ENCODE data around the gene ZNF324B. TPM values are rescaled to one million over a fixed set of nuclear protein-coding genes. Genes with fewer than 3 reads are reported as not detected.

ZNF324B gene
- total RNA-seq, 1 donor from 2014 or later: 5.2 TPM

GRCh38 chr19:58474997-58475713 is 23.7 kb downstream of the ZNF324B start:
- no peak for DNase-seq (ENCODE audit: low spot score)
- H3K4me3 Mint-ChIP-seq (ENCODE audit: unreplicated experiment): peak overlapping the region; percentile 95
- no peak for TF ChIP-seq CTCF (IDR thresholded peaks at IDR 0.05; ENCODE audit: unreplicated experiment)
- H3K27me3 Mint-ChIP-seq (ENCODE audit: unreplicated experiment): peaks cover 9% of the 10 kb centered on the region
- H3K4me1 Mint-ChIP-seq (ENCODE audit: unreplicated experiment): peaks cover 8% of the 10 kb centered on the region
- H3K36me3 Mint-ChIP-seq (ENCODE audit: low read depth, unreplicated experiment): peaks cover 10% of the 10 kb centered on the region
- H3K9me3 Mint-ChIP-seq (ENCODE audit: unreplicated experiment): no peaks in the 10 kb centered on the region
- peak overlapping the region; percentile 95 for H3K27ac Mint-ChIP-seq (ENCODE audit: unreplicated experiment)

GRCh38 chr19:58475714-58476497 is 24.5 kb downstream of the ZNF324B start, which contains the start of gene ZNF446:
ZNF446 (plus strand) TSS chr19:58476352; CDS start chr19:58477219, 867 bp downstream.
- Mint-ChIP-seq H3K4me3 (ENCODE audit: unreplicated experiment) (peak within 1 kb of the TSS; percentile 95), H3K36me3 (ENCODE audit: low read depth, unreplicated experiment) (peaks cover 10% of the 10 kb centered on the region), H3K27ac (ENCODE audit: unreplicated experiment) (peak within 1 kb of the TSS; percentile 95), H3K27me3 (ENCODE audit: unreplicated experiment) (peaks cover 10% of the 10 kb centered on the region), H3K4me1 (ENCODE audit: unreplicated experiment) (peaks cover 8% of the 10 kb centered on the region), H3K9me3 (ENCODE audit: unreplicated experiment) (no peaks in the 10 kb centered on the region)
- DNase-seq (ENCODE audit: low spot score): peak; percentile 86
- TF ChIP-seq CTCF (IDR thresholded peaks at IDR 0.05; ENCODE audit: unreplicated experiment): no peak

- Mint-ChIP-seq H3K4me1 (ENCODE audit: unreplicated experiment) (peaks cover 8% of the 10 kb centered on the region), H3K9me3 (ENCODE audit: unreplicated experiment) (no peaks in the 10 kb centered on the region), H3K27me3 (ENCODE audit: unreplicated experiment) (peaks cover 10% of the 10 kb centered on the region), H3K36me3 (ENCODE audit: low read depth, unreplicated experiment) (peaks cover 10% of the 10 kb centered on the region), H3K4me3 (ENCODE audit: unreplicated experiment) (peak overlapping the region; percentile 85), H3K27ac (ENCODE audit: unreplicated experiment) (peak overlapping the region; percentile 89)
- DNase-seq (ENCODE audit: low spot score): no peak
- TF ChIP-seq CTCF (IDR thresholded peaks at IDR 0.05; ENCODE audit: unreplicated experiment): no peak
Measured at GRCh38 chr19:58476498-58477015, 25.1 kb downstream of the ZNF324B start.

GRCh38 chr19:58477130-58477529 is 25.7 kb downstream of the ZNF324B start:
- Mint-ChIP-seq H3K36me3 (ENCODE audit: low read depth, unreplicated experiment) (peaks cover 12% of the 10 kb centered on the region), H3K4me1 (ENCODE audit: unreplicated experiment) (peaks cover 8% of the 10 kb centered on the region), H3K27me3 (ENCODE audit: unreplicated experiment) (peaks cover 10% of the 10 kb centered on the region), H3K9me3 (ENCODE audit: unreplicated experiment) (no peaks in the 10 kb centered on the region), H3K4me3 (ENCODE audit: unreplicated experiment) (peak overlapping the region; percentile 85), H3K27ac (ENCODE audit: unreplicated experiment) (peak overlapping the region; percentile 89)
- no peak for DNase-seq (ENCODE audit: low spot score)
- TF ChIP-seq CTCF (IDR thresholded peaks at IDR 0.05; ENCODE audit: unreplicated experiment): no peak

Measured in endothelial cell (in vitro differentiated cells).